IPS-18c (cell line): ENCODE measurements around the gene PRKAG2.

Source experiments
- H3K4me3 ChIP-seq: 2 replicates; pipeline ENCODE4 v1.7.0; 2013; ENCODE audit warnings: low read depth, mild to moderate bottlenecking, low read length, moderate library complexity; ENCODE audit not compliant: insufficient read depth
- H3K9me3 ChIP-seq: one replicate; pipeline ENCODE4 v1.6.1; 2013; ENCODE audit warnings: mild to moderate bottlenecking, low read length, moderate library complexity; ENCODE audit not compliant: control insufficient read depth, insufficient read depth

Gene PRKAG2

GRCh38 chr7:151796091-151796870 is 80.6 kb downstream of the PRKAG2 start:
- Histone ChIP-seq H3K4me3 (no peak overlapping the region), H3K9me3 (no peaks in the 10 kb centered on the region)

GRCh38 chr7:151795168-151795811 is 81.6 kb downstream of the PRKAG2 start:
- H3K9me3 ChIP-seq: no peaks in the 10 kb centered on the region
- H3K4me3 ChIP-seq: no peak overlapping the region

DNA sequence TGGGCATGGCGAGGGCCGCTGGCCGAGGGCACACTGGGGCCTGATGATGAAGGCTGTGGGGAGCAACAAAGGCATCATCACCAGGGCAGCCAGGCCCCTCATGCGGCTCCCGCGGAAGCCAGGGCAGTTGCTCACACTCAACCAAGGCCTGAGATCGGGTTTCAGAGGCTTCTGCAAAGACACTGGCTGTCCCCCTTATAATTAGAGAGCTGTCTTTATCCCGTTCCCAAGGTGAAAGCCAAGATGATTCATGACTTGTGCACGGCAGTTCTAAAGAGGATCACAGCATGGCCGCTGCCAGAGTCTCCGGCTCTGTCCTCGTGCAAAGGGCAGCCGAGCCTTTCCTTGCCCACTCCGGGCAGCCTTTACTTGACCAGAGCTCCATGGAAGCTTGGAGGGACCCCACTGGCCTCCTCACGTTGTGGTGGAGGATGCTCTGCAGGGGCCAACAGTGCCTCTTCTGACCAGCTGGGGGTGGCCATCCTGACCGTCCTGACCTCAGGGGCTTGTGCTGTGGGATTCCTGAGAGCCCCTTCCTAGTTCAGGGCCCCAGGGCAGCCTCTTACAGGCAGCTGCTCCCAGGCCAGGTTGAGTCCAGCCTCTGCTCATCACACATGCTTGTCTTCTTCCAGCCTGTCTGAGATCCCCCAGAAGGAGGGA is 82.3 kb downstream of the PRKAG2 start:
- Histone ChIP-seq H3K9me3 (no peaks in the 10 kb centered on the region), H3K4me3 (no peak overlapping the region)

DNA sequence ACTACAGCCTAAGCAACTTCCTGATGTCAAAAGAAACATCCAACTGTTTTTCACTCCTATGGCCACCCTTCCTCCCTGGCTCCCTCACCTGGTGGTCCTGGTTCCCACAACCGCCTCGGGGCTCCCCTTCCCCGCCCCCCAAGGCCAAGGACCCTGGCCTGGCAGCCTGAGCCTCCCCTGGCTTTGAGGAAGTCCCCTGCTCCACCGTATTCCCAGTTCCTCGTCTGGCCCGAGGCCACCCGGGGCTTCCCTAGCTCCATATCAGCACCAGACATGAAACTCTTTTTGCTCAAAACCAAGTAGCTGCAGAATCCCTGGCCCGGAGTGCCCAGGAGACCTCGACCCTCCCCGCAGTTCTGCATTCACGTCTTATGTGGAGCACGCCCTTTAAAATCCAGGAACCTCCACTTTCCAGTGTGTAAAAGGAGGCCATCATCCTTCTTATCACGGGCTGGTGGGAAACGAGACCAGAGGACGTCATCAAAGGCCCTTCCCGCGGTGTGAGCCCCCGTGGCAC is 82.9 kb downstream of the PRKAG2 start:
- H3K9me3 ChIP-seq: no peaks in the 10 kb centered on the region

GRCh38 chr7:151793531-151793951 is 83.4 kb downstream of the PRKAG2 start:
- Histone ChIP-seq H3K4me3 (no peak overlapping the region), H3K9me3 (no peaks in the 10 kb centered on the region)

More for the DNA sequence above, 82.9 kb downstream of the PRKAG2 start:
- no peak overlapping the region for H3K4me3 ChIP-seq

DNA sequence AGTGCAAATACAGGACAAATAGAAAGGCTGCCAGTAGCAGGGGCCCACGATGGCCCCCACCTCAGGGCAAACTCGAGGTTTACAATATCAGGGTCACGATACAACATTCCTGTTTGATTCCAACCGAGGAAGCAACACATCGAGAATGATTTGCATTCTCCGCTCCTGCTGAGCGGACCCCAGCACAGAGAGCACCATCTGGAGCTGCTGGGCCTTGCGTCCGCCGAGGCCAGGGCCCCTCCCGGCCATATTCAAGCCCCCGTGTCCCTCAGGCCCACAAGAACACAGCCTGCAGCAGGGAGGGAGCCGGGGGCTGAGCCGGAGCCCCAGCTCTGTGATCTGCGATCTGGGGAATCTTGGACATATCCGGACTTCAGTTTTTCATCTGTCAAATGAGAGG is 84.3 kb downstream of the PRKAG2 start:
- no peaks in the 10 kb centered on the region for H3K9me3 ChIP-seq
- no peak overlapping the region for H3K4me3 ChIP-seq

DNA sequence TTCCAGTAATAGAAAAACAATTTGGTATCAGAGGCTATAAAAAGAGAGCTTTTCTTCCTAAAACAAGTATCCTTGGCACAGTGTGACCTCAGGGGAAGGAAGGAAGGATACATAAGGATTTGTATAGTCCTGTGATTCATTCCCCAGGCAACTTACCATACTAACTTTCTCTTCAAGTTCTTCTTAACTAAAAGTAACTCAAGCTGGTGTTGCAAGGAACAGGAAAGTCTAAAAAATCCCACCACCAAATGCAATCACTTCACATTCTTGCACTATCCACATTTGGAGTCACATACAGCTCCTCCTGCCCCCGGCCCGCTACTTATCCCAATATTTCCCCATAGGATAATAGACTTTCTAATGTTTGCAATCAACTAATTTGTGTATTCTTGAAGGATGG is 84.8 kb downstream of the PRKAG2 start:
- Histone ChIP-seq H3K4me3 (no peak overlapping the region), H3K9me3 (no peaks in the 10 kb centered on the region)

DNA sequence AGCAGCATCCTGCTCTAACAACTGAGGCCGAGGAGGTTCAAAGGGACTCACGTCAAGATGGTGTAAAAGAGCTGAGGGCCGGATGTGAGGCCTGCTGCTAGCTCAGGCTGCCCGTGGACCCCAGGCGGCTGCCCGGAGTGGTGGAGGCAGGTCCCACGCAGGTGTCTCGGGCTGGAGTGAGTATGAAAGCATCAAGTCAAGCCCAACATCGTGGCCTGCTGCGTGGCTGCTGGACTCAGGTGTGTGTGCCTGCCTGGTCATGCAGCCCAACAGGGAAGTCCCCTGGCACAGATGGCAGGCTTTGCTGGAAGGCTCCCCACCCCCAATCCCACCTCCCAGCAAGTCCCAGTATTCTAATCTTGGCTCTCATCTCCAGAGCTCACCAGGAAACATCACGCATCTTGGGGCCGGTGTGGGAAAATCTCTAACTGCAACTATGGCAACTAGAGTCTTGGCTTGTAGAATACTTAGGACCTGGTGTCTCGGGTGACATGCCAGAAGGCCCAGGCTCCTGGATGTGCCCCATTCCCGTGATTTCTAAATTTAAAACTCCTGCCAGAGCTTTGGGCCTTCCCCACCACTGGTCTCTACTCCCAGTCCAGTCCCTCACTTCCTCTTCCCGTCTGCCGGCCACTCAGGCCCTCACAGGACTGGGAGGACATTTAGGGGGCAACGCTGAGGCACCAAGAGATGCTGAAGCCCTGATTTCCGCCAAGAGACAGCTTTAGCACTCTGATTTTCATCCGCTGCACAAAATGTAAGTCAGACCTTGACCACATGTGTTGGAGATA is 85.9 kb downstream of the PRKAG2 start:
- Histone ChIP-seq H3K4me3 (no peak overlapping the region), H3K9me3 (no peaks in the 10 kb centered on the region)

DNA sequence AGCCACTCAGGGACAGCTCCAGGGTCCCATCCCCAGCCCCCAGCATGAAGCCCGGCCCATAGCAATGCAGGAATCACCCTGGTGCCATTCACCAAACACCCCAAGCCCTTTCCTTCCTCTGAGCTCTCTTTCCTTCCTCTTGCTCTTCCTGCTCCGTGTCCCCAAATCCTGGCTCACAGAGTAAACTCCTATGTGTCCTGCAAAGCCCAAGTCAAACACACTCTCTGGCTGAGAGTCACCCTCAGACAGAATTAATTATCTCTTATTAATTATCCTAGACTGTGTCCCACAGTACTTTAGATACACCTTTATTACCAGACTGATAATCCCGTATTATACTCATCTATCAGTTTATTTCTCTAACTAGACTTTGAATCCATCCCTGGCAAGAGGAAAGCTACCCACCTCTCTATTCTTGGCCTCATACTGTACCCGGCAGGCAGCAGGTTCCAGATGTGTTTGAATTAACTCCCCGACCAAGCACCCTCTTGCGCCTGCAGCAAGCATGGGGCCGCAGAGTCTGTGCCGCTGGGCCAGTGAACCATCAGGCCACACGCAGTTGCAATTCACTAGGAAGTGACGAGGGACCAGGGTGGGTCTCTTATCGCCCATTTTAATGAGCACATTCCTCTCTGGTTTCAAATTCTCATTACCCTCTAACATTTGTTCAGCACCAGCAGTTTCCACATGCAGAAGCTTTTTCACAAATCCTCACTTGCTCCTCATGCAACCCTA is 86.7 kb downstream of the PRKAG2 start:
- H3K4me3 ChIP-seq: no peak overlapping the region
- no peaks in the 10 kb centered on the region for H3K9me3 ChIP-seq

DNA sequence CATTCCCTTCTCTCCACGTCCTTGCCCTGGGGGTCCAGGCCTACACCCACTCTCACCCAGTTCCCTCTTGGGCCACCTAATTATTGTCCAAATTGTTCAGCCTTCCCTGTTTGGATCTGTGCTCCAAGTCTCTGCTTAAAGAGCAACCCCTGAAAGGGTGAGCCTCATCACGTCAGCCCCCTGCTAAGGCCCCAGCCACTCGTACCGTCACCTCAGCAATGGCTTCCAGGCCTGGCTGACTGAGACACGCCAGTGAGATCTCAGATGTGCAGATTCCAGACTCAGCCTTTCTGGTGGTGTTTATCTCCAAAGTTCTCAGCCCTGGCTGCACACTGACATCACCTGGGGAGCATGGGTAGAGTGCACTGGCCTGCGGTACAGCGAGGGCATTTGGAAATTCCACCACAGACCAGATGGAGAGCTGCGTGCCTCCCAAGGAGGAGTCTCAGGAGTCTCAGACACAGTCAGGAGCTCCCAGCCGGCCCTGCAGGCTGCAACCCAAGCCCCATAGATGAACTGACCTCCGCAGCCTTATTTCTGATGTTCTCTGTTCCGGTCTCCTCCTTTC is 87.5 kb downstream of the PRKAG2 start:
- H3K9me3 ChIP-seq: no peaks in the 10 kb centered on the region
- H3K4me3 ChIP-seq: no peak overlapping the region

DNA sequence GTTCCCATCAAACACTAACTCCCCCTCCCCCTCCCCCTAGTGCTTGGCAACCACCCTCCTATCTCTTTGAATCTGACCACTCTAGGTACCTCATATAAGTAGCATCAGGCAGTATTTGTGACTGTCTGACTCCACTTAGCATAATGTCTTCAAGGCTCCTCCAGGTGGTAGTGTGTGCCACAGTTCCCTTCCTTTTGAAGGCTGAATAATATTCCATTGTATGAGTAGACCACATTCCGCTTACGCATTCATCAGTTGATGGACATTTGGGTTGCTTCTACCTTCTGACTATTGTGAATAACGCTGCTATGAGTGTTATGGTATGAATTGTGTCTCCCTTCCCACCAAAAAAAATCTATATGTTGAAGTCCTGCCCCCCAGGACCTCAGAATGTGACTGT is 89.6 kb downstream of the PRKAG2 start:
- Histone ChIP-seq H3K4me3 (no peak overlapping the region), H3K9me3 (peaks cover 2% of the 10 kb centered on the region)

DNA sequence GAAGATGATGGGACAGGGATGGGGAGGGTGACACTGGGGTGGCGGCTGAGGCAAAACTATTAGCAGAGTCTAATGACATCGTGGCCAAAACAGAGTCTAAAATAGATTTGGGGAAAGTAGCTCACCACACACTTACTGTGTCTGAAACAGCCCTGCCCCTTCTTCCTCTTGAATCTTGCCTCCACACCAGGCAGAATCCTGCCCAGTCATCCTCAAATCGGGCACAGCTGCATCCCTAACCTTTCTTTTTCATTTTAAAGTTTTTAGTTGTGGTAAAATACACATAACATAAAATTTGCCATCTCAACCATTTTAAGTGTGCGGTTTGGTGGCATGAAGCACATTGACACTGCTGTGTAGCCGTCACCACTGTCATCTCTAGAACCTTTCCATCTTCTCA is 90.0 kb downstream of the PRKAG2 start:
- H3K9me3 ChIP-seq: peaks cover 2% of the 10 kb centered on the region
- no peak overlapping the region for H3K4me3 ChIP-seq

- H3K4me3 ChIP-seq: no peak overlapping the region
- peaks cover 2% of the 10 kb centered on the region for H3K9me3 ChIP-seq
Measured at GRCh38 chr7:151786241-151786640, 90.7 kb downstream of the PRKAG2 start.

GRCh38 chr7:151785681-151785965 is 91.3 kb downstream of the PRKAG2 start:
- Histone ChIP-seq H3K4me3 (no peak overlapping the region), H3K9me3 (peaks cover 2% of the 10 kb centered on the region)

DNA sequence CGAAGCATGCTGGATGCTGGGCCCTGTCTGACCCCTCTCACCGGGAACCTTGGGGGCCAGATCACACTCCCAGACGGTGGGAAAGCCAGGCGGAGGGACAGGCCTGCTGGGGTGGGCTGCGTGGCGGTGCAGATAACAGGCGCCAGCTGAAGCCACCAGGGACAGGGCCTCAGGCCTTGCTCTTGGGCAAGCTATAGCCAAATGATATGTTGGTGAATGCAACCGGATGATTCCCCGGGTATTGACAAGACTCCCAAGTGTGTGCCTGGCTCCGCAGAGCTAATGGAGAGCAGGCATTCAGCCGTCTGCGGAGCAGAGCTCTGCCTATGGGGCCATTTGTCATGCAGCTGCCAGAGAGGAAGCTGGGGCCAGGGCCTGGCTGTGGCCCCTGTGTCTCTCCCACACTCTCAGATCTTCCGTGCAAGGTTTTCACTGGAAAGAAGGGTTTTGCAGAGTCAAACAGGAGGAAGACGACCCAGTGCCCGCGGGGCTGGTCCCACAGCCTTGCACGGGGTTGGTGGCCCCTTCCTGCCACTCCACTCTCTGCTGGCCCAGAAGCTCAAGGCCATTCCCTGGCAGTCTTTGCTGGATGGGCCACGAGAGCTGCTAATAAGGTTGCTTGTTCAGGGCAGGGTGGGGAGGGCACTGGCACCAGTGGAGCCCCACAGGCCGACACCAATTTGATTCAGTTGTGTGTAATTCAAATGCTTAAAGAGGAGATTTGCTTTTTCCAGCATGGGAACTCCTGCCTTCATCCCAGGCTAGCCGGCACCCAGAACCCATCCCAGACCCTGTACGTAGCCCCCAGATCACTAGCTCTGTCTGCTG is 91.8 kb downstream of the PRKAG2 start:
- Histone ChIP-seq H3K9me3 (peaks cover 2% of the 10 kb centered on the region), H3K4me3 (no peak overlapping the region)
